Measurements from ENCODE around the gene HADHA. TPM values are rescaled to one million over a fixed set of nuclear protein-coding genes. Genes with fewer than 3 reads are reported as not detected.
"Not testable (repeated sequence)": the region's sequence is repeated elsewhere in the genome, so short reads cannot be mapped to it uniquely, and the experiment has no call there.

Gene HADHA
- total RNA-seq, 1 donor, result 116 TPM

DNA sequence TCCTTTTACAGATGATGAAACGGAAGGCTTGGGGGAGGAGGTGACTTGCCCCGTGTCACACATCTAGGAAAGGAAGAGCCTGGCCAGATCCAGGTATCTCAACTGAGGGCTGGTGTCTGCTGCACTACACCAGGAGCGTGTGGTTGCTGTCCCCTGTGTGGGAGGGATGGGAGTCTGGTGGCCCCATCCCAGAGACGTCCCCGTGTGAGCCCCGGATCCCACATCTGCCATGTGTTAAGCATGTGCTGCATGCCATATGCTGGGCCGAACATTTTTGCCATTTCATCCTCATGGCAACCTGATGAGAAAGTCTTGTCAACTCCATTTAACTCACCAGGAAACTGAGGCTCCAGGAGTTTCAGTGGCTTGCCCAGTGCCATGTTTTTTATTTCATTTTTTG lies 67.3 kb downstream of the HADHA start:
- H3K9me3 ChIP-seq (ENCODE audit: low read depth, low read length), result no peaks in the 10 kb centered on the region
- H3K4me3 ChIP-seq (ENCODE audit: low read length), result no peak overlapping the region
- H3K4me1 ChIP-seq (ENCODE audit: insufficient read depth, low read length), result peaks cover 12% of the 10 kb centered on the region
- peaks cover 26% of the 10 kb centered on the region for H3K27me3 ChIP-seq (ENCODE audit: insufficient read depth, low read length)

DNA sequence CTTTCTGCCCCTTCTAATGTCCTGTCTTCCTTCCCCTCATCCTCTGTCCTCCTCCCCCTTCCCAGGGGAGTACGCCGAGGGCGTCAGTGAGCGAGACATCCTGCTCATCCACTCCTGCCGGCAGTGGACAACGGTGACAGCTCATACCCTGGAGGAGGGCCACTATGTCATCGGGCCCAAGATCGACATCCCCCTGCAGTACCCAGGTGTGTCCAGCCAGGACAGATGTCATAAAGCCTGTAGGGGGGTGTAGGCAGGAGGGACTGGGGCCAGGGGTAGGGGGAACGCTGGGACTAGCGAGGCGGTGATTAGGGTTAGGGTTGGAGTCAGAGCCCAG lies 68.2 kb downstream of the HADHA start:
- Histone ChIP-seq H3K4me1 (ENCODE audit: insufficient read depth, low read length) (peaks cover 12% of the 10 kb centered on the region), H3K27me3 (ENCODE audit: insufficient read depth, low read length) (peaks cover 32% of the 10 kb centered on the region), H3K4me3 (ENCODE audit: low read length) (no peak overlapping the region), H3K9me3 (ENCODE audit: low read depth, low read length) (no peaks in the 10 kb centered on the region)

DNA sequence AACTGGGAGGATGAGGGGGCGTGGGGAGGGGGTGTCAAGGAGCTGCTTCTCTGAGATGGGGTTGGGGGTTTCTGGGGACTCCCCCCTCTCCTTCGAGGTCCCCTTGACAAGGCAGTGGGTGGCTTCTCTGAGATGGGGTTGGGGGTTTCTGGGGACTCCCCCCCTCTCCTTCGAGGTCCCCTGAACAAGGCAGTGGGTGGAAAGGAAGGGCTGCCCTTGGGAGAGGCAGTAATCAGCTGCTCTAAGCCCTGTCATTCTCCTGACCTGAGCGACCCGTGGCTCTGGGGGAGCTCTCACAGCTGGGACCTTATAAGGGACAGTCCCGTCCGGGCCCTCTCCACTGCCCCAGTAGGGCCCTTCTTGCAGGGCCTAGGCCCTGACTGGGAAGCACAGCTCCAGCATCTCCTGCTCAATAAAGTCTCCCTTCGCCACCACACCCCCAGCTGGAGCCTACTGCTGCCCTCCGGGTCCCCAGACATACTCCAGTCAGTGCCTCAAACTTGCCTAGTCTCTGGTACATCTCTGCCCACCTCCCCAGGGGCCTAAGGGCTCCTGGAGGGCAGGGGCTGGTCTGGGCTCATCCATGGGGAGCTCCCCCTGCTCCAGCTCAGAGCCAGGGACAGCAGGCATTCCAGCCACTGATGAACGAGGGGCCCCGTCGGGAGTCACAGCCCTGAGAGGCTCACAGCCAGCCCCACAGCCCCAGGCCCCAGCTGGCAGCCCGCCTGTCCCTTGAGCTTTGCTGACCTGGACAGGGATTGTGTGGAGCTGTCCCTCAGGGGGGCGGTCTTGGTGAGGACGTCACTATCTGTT lies 68.8 kb downstream of the HADHA start:
- Histone ChIP-seq H3K27me3 (ENCODE audit: insufficient read depth, low read length) (peaks cover 32% of the 10 kb centered on the region), H3K9me3 (ENCODE audit: low read depth, low read length) (no peaks in the 10 kb centered on the region), H3K4me1 (ENCODE audit: insufficient read depth, low read length) (peaks cover 12% of the 10 kb centered on the region), H3K4me3 (ENCODE audit: low read length) (no peak overlapping the region)

GRCh38 chr2:26174691-26175465 lies 69.6 kb downstream of the HADHA start:
- Histone ChIP-seq H3K4me1 (ENCODE audit: insufficient read depth, low read length) (peaks cover 12% of the 10 kb centered on the region), H3K4me3 (ENCODE audit: low read length) (no peak overlapping the region), H3K27me3 (ENCODE audit: insufficient read depth, low read length) (peaks cover 28% of the 10 kb centered on the region), H3K9me3 (ENCODE audit: low read depth, low read length) (no peaks in the 10 kb centered on the region)

- no peaks in the 10 kb centered on the region for H3K9me3 ChIP-seq (ENCODE audit: low read depth, low read length)
- H3K4me3 ChIP-seq (ENCODE audit: low read length), result no peak overlapping the region
- H3K27me3 ChIP-seq (ENCODE audit: insufficient read depth, low read length), result peaks cover 23% of the 10 kb centered on the region
- peaks cover 5% of the 10 kb centered on the region for H3K4me1 ChIP-seq (ENCODE audit: insufficient read depth, low read length)
These were observed 70.5 kb downstream of the HADHA start for GRCh38 chr2:26173776-26174482.

DNA sequence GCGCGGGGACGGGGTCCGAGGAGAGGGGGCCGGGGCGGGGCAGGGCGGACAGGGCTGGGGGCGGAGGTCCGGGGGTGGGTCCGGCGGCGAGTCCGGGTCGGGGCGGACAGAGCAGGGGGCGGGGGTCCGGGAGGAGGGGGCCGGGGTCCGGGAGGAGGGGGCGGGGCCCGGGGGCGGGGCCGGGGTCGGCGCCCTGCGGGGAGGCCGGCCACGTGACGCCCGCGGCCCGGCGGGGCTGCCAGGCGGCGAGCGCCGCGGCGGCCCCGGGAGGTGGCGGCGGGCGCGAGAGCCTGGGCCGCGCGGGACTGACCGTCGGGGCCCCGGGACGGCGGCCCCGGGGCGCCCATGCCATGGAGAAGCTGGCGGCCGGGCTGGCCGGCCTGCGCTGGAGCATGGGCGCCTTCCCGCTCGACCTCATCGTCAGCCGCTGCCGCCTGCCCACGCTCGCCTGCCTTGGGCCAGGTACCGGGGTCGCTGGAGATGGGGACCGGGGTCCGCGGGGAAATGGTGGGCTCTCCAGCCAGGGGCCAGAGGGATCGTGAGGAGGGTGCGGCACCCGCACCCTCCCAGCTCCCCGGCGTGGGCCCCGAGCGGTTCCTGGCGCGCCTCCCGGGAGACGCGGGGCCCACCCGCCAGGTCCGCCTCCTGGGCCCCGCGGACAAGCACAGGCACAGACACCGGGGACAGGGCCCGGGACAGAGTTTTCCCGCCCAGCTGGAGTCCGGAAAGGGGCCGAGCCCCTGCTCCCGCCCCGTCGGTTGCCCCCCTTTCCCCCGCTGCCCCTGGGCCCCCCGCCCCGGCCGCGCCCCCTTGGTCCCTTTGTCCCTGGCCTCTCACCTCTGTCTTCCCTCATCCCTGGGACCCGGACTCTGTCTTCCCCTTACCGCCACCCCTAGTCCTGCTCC lies 71.3 kb downstream of the HADHA start, which contains the start of gene GAREM2:
TSS of gene GAREM2 (plus strand) at position 218 of the 905 bp plus-strand sequence. CDS start at position 351, 133 bp downstream.
- peaks cover 23% of the 10 kb centered on the region for H3K27me3 ChIP-seq (ENCODE audit: insufficient read depth, low read length)
- H3K4me1 ChIP-seq (ENCODE audit: insufficient read depth, low read length), result peaks cover 4% of the 10 kb centered on the region
- no peak within 1 kb of the TSS for H3K4me3 ChIP-seq (ENCODE audit: low read length)
- no peaks in the 10 kb centered on the region for H3K9me3 ChIP-seq (ENCODE audit: low read depth, low read length)

DNA sequence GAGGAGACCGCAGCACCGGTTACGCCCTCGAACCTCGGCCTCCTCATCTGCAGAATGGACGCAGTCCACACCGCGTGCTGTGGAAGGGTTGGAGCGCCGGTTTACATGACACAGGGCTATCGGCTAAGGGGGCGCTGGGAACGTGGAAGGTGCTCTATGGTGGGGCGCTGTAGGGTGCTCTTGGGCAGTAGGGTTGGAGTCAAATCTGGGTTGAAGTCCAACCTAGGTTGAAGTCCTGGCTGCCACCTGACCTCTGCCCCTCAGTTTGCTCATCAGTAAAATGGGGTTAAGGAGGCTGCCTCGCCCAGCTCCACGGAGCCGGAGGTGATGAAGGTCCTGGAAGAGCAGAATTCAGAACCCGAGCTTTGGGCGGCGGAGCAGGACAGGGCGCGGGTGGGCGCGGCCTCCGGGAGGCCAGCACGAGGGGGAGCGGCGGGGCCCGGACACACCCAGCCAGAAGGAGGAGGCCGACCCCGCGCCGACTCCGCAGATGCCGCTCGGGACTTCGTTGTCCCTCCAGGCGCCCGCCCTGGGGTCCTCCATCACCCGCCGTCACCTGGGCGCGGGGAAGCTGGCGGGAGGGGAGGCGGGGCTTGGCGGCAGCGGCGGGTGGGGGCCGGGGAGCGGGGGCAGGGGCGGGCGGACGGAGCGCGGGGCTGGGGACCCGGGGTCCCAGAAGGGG lies 72.1 kb downstream of the HADHA start:
- Histone ChIP-seq H3K27me3 (ENCODE audit: insufficient read depth, low read length) (peaks cover 23% of the 10 kb centered on the region), H3K9me3 (ENCODE audit: low read depth, low read length) (no peaks in the 10 kb centered on the region), H3K4me1 (ENCODE audit: insufficient read depth, low read length) (peaks cover 4% of the 10 kb centered on the region), H3K4me3 (ENCODE audit: low read length) (no peak overlapping the region)

GRCh38 chr2:26170795-26171194 lies 73.6 kb downstream of the HADHA start:
- Histone ChIP-seq H3K4me1 (ENCODE audit: insufficient read depth, low read length) (peaks cover 4% of the 10 kb centered on the region), H3K9me3 (ENCODE audit: low read depth, low read length) (no peaks in the 10 kb centered on the region), H3K27me3 (ENCODE audit: insufficient read depth, low read length) (peaks cover 21% of the 10 kb centered on the region), H3K4me3 (ENCODE audit: low read length) (no peak overlapping the region)

GRCh38 chr2:26169681-26170414 lies 74.6 kb downstream of the HADHA start:
- H3K4me1 ChIP-seq (ENCODE audit: insufficient read depth, low read length), result peaks cover 4% of the 10 kb centered on the region
- no peaks in the 10 kb centered on the region for H3K9me3 ChIP-seq (ENCODE audit: low read depth, low read length)
- peaks cover 21% of the 10 kb centered on the region for H3K27me3 ChIP-seq (ENCODE audit: insufficient read depth, low read length)
- no peak overlapping the region for H3K4me3 ChIP-seq (ENCODE audit: low read length)

DNA sequence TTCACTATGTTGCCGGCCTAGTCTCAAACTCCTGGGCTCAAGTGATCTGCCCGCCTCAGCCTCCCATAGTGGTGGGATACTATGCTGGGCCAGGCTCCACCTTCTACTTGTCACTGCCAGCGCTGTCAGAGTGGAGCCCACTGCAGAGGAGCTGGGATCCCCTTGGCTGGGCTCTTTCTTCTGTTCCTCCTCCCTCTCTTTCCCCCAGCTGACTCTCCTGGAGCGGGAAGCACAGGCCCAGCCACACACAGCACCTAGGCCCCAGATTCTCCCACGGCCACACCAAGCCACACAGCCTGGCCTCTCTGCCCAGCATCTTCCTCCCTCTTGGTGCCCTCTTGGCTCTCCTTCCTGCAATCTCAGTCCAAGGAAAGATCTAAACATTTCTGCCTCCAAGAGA lies 75.2 kb downstream of the HADHA start:
- peaks cover 15% of the 10 kb centered on the region for H3K27me3 ChIP-seq (ENCODE audit: insufficient read depth, low read length)
- peaks cover 4% of the 10 kb centered on the region for H3K4me1 ChIP-seq (ENCODE audit: insufficient read depth, low read length)
- no peaks in the 10 kb centered on the region for H3K9me3 ChIP-seq (ENCODE audit: low read depth, low read length)
- no peak overlapping the region for H3K4me3 ChIP-seq (ENCODE audit: low read length)

DNA sequence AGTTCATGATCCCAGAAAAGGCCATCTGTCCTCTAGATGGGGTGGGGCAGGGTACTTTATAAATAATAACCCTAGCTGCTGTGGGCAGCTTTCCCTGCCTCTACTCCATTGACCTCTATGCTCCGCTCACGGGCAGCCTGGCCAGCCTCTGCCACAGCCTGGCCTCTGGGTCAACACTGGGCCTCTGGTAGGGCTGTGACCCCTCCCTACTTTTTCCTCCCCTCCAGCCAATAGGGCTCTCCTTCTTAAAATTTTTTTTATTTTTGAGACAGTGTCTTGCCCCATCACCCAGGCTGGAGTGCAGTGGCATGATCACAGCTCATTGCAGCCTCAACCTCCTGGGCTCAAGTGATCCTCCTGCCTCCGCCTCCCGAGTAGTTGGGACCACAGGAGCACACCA lies 75.6 kb downstream of the HADHA start:
- no peak overlapping the region for H3K4me3 ChIP-seq (ENCODE audit: low read length)
- peaks cover 12% of the 10 kb centered on the region for H3K27me3 ChIP-seq (ENCODE audit: insufficient read depth, low read length)
- peaks cover 4% of the 10 kb centered on the region for H3K4me1 ChIP-seq (ENCODE audit: insufficient read depth, low read length)
- H3K9me3 ChIP-seq (ENCODE audit: low read depth, low read length), result no peaks in the 10 kb centered on the region

DNA sequence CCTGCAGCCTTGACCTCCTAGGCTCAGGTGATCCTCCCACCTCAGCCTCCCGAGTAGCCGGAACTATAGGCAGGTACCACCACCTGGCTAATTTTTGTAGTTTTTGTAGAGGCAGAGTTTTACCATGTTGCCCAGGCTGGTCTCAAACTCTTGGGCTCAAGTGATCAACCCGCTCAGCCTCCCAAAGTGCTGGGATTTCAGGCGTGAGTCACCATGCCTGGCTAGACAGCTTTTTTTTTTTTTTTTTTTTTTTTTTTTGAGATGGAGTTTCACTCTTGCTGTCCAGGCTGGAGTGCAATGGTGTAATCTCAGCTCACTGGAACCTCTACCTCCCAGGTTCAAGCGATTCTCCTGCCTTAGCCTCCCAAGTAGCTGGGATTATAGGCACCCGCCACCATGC lies 77.9 kb downstream of the HADHA start:
- not testable (repeated sequence) for H3K4me3 ChIP-seq (ENCODE audit: low read length); H3K27me3 ChIP-seq (ENCODE audit: insufficient read depth, low read length); H3K4me1 ChIP-seq (ENCODE audit: insufficient read depth, low read length); H3K9me3 ChIP-seq (ENCODE audit: low read depth, low read length)

DNA sequence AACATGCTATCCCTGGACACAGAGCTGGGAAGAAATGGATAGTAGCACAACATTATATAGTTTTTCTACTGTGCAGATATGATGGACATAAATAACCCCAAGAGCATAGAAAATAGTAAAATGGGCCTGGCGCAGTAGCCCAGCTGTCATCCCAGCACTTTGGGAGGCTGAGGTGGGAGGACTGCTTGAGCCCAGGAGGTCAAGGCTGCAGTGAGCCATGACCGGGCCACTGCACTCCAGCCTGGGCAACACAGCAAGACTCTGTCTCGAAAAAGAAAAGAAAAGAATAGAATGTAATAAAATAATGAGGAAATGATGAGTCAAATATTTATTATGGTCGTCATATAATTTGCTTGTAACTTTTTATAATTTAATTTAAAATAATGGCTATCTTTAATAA lies 79.0 kb downstream of the HADHA start:
- no peaks in the 10 kb centered on the region for H3K9me3 ChIP-seq (ENCODE audit: low read depth, low read length)
- H3K4me3 ChIP-seq (ENCODE audit: low read length), result no peak overlapping the region
- H3K4me1 ChIP-seq (ENCODE audit: insufficient read depth, low read length), result no peaks in the 10 kb centered on the region
- H3K27me3 ChIP-seq (ENCODE audit: insufficient read depth, low read length), result no peaks in the 10 kb centered on the region
